Measurements from ENCODE around the gene U2AF2.

U2AF2 gene

GRCh38 chr19:55677572-55678028, 22.8 kb downstream of the U2AF2 start:
- no peak for DNase-seq

DNA sequence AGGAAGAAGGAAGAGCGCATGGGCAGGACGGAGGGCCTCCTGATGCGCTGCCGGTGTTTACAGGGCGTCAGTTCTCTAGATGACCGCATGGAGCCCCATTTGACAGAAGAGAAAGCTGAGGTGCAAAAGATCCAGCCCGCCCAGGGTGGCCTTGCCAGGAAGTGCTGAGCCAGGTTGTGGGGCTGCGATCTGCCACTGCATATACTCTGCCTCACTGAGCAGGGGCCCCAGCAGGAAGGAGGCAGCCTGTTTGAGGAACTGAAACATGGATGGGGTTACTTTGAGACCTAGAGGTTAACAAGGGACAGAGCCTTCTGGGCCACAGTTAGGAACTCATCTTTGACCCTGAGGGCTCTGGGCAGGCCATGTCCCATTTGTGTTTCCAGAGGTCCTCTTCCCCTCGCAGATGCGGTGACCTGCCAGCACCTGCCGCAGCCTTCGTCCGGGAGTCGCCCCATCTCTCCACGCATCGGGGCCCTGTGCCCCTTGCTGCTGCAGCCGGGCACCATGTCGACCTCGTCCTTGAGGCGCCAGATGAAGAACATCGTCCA, 23.4 kb downstream of the U2AF2 start:
- no peak for DNase-seq

GRCh38 chr19:55679343-55680257, 24.8 kb downstream of the U2AF2 start:
- DNase-seq = peak; percentile 42

- no peak for DNase-seq
Observed at GRCh38 chr19:55680339-55681130, 25.7 kb downstream of the U2AF2 start.

GRCh38 chr19:55681131-55682092, 26.6 kb downstream of the U2AF2 start:
- no peak for DNase-seq

DNA sequence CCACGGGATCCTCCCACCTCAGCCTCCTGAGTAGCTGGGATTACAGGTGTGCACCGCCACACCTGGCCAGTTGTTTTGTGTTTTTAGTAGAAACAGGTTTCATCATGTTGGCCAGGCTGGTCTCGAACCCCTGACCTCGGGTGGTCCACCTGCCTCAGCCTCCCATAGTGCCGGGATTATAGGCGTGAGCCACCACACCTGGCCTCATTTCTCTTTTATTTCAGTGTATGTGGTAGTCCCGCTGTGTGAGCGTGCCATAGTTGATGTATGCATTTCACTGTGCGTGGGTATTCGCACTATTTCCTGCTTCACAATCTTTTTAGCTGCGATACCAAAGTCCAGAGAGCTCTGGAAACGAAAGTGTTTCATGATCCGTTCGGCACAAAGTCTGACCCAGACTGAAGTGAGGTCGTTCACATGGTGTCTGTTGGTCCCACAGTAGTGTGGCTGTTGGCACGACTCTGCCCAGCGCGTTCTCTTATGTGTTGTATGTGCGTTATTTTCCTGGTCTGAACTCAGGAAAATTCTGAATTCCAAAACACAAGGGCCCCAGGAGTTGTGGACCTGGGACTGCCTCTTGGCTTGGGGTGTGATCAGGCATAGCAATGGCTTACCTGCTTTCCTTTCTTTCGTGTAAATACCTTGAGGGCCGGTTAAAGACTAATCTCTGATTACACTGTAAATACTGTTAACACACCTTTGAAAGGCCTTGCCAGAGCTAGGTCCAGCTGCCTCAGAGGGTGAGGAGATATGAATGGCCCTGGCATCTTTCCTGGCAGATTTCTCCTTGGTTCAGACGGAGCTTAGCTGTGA, 28.8 kb downstream of the U2AF2 start:
- no peak for DNase-seq

GRCh38 chr19:55684946-55685681, 30.3 kb downstream of the U2AF2 start:
- no peak for DNase-seq

- DNase-seq = no peak
Observed at GRCh38 chr19:55685776-55686175, 30.9 kb downstream of the U2AF2 start.

DNA sequence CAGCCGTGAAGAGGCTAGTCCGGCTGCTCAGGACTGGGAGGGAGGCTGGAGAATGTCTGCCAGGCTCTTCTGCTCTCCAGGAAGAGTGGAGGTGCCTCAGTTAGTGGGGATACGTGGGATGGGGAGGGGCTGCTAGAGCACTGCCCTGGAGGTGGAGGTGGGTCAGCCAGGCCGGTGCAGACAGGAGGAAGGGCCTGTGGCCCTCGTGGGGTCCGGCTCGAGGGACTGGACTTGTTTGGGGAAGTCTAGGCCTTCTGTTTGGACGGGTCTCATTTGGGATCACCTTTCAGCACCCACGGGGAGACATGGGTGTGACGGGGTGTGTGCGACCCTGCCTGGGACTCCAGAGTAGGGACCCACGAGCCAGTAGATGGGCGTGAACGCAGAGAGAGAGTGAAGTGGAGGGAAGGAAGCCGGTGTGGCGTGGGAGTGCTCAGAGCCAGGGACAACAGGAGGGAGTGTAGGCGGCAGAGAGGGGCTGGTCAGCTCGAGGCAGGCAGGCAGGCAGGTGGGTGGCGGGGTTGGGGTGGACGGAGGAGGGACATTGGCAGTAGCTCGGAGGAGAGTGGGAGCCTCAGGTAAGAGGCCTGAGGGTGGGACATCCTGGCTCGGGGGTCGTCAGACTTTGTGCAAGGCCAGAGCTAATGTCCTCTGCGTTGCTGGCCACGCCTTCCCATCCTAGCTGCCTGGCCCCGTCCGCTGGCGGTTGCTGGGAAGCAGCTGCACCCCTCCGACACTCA, 31.6 kb downstream of the U2AF2 start:
- no peak for DNase-seq

DNA sequence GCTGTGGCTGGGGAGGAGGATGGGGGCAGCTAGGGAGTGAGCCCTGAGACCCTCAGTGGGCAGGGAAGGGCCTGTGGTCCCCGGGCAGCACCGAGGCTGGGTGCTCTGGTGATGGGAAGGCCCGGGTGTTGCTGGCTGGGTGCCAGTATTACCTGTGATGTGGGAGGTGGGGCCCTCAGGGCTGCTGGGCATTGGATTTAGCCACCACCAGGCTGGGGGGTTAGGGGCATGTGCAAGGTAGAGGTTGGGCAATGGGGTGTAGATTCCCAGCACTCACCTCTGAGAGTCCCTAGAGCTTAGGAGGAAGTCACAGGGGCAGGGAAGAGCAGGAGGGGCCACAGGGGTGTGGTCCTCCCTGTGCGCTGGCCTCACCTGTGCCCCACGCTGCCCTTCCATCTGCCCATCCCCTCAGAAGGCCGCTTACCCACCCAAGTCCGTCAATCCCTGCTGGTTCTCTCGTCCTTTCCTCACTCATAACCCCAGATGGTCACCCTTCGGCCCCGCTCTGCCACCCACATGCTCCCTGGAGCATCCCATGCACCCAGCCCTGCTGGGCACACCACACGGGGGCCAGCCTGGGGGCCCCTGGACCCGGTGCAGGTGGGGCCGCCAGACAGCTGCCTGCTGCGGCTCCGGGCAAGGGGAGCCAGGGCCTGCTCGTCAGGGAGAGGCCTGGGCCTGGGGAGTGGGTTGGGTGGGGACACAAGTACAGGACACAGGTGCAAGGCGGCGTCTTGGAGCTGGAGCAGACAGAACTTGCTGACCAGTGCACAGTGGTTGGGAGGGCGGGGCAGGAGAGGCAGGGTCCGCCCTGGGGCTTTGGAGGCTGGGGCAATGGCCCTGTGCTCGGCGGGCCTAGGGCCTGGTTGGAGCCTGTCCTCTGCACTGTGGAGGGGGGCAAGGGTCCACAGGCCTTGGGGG, 32.7 kb downstream of the U2AF2 start:
- DNase-seq = no peak

GRCh38 chr19:55688422-55689218, 33.8 kb downstream of the U2AF2 start:
- DNase-seq = no peak

GRCh38 chr19:55689411-55690108, 34.7 kb downstream of the U2AF2 start:
- DNase-seq = no peak

DNA sequence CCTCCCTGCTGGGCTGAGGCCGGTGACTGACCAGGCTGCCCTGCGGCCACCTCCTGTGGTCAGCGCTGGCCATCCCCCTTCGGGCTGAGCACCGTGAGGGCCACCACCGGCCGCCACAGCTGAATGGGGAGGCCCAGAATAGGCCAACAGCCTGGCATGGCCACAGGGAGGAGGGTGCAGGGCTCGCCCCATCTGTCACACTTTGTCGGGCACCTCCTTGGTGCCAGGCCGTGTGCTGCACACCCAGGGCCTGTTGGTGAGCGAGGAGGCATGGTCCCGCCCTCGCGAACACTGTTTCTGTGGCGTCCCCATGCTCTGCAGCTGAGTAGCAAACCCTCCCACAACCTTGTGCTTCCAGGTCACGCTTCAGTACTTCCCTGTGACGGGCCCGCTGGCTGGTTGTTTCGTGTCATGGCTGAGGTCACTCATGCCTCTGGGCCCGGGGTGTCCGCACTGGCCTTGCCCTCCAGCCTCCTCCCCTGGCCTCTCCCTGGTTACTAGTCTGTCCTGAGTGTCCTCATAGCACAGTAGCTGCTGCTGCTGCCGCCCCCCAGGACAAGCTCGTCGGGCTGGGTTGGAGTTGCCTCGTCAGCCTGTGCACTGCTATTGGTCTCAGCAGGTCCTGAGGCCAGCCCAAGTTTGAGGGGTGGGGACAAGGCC, 35.4 kb downstream of the U2AF2 start:
- DNase-seq = no peak

- DNase-seq = no peak
Observed at GRCh38 chr19:55690769-55691545, 36.1 kb downstream of the U2AF2 start.

- no peak for DNase-seq
Observed at GRCh38 chr19:55691561-55692481, 37.0 kb downstream of the U2AF2 start.

Measured in activated CD4-positive, alpha-beta T cell treated with anti-CD3 and anti-CD28 coated beads for 48 hours (primary cell).